ENCODE data around the gene RAP1GAP.
A peak's percentile ranks its signal among the peaks of the same experiment; 100 is the strongest.

The RAP1GAP gene

DNA sequence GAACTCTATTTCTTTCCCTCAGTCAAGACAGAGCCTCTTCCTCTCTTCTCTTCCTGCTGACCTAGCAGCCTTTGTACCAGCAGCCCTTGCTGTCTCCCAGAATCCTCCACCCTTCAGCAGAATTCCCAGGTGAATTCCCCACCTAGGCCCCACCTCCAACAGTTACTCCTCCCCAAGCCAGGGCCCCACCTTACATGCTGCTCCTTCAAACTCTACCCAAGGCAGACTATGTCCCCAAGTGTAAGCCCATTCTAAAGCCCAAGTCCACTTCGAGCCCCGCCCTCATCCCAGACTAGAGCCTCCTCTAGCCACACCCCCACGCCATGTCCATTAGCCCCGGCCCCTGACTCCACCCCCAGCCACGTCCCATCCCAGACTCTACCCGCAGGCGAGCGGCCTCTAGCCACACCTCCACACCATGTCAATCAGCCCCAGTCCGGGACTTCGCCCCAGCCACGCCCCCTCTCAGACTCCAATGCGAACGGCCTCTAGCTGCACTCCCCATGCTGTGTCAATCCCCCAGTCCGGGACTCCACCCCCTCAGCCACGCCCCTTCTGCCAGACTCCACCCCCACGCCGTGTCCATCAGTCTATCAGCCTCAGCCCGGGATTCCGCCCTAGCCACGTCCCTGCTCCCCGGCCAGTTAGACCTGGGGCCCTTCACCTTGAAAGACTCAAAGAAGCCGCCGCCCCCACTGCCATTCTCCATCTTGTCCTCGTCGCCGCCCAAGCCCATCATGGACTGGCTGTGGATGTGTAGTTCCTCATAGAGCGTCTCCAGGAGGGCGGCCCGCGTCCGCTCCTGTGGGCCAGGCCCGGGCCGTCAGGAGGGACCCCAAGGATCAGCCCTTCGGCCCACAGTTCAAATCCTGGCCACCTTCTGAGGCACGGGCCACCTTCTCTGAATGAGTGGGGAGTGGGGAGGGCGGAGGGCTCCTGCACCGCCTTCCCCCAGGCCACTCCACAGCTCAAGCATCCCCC lies 61.3 kb downstream of the RAP1GAP start:
- DNase-seq, result peak; percentile 70

DNA sequence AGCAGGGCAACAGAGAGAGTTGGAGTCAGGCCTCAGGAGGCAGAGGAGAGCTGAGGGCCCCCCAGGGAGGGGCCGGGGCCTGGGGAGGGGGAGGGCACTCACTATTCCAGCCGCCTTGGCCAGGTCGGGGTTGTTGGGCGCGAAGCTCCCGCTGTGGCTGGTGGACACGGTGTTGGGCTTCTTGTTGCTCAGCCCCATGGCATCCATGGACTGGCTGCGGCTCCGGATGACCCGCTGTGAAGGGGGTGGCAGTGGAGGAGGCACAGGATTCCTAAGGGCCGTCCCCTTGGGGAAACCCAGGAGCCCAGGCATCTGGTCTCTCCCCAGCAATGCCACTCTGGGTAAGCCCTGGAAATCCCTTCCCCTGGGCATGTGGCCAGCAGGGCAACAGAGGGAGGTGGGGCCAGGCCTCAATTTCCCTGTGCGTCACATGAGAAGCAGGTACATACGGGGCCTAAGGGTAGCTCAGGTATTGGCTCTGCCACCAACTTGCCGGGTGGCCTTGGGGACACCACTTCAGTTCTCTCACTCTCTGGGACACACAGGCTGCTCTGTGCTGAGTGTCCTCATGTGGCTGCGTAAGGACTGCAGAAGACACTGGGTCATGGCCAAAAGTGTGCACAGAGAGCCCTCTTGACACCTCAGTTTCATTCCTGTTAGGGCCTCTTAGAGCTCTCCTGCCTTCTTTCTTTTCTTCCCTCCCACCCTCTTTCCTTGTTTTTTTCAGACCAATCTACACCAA lies 63.0 kb downstream of the RAP1GAP start:
- no peak for DNase-seq

DNA sequence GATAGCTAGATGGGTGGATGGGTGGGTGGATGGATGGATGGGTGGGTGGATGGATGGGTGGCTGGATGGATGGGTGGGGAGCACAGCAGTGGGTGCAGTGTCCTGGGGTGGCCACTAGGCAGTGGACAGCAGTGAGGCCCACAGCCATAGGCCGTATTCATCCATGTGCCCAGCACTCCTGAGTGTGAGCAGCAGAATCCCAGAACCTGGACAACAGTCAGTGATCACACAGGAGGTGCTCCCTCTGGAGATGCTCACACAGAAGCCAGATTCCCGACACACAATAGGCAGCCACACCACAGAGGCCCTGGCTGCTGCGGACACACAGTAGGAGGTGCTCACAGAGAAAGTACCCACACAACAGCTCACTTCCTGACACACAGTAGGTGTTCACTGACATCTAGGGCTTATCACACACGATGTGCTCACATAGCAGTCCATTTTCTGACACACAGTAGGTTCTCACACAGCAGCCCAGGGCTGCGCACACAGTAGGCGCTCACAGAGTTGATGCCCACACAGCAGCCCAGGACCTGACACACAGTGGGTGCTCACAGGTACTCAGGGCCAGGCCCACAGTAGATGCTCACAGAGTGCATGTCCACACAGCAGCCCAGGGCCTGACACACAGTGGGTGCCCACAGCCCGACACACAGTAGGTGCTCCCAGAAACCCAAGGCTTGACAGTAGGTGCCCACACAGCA lies 64.0 kb downstream of the RAP1GAP start:
- DNase-seq, result no peak

DNA sequence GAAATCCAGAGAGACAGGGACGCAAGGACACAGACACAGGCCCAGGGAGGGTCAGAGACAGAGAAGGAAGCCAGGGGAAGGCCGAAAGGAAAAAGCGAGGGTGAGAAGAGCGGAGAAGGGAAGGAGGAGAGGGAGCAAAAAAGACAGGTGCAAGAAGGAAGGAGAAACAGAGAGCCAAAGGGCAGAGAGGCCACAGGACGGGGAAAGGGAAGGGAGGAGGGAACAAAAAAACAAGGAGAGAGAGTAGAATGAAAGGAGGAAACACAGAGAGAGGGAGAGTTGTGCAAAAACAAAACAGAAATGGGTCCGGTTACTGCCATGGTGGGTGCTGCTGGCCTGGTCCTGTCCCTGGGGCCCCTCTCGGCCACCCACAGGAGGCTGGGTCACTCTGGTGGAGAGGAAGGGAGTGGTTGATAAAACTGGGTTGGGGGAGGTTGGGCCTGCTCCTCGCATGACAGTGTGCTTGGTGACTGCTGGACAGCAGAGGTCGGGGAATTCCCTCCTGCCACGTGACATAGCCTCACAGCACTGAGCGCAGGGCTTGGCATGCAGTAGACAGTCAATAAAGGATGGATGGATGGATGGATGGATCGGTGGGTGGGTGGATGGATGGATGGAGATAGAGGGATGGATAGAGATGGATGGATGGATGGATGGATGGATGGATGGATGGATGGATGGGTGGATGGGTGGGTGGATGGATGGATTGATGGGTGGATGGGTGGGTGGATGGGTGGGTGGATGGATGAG lies 64.8 kb downstream of the RAP1GAP start:
- DNase-seq, result no peak

DNA sequence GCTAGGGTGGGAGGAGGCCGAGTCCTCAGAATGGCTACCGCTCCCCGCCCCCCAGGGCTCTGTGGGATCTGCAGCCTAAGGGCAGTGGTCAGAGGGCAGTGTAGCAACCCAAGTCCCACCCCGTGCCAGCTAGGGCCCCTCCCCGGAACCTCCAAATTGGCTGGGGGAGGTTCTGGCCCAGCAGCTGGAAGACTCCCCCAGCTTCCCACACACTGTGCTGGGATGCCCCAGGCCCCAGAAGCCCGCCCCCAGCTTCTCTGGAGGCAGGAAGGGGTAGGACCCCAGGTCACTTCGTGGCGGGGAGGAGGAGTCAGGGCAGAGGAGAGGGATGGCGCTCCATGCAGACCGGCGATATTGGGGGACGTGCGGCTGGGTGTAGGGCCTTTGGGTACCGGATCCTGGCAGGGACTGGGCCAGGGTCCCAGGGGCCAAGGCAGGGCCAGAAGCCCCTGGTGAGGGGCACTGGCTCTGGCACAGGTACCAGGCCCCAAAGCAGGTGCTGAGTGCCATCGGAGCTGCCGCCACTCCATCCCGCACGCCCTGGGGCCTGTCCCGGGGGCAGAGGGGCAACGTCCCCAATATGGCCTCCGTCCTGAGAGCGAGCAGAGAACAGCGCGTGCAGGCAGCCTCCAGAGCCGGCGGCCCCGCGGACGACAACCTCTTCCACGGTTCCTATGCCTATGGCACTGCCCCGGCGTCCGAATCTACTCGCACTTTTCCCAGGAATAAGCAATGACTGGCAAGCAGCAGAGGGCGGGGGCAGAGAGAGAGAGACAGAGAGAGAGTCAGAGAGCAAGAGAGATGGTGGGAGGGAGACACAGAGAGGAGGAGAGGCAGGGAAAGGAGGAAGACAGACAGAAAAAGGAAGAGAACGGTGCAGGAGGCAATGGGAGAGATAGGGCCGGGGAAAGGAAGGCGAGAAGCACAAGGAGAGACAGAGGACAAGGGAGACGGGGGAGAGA lies 65.7 kb downstream of the RAP1GAP start:
- DNase-seq, result no peak

DNA sequence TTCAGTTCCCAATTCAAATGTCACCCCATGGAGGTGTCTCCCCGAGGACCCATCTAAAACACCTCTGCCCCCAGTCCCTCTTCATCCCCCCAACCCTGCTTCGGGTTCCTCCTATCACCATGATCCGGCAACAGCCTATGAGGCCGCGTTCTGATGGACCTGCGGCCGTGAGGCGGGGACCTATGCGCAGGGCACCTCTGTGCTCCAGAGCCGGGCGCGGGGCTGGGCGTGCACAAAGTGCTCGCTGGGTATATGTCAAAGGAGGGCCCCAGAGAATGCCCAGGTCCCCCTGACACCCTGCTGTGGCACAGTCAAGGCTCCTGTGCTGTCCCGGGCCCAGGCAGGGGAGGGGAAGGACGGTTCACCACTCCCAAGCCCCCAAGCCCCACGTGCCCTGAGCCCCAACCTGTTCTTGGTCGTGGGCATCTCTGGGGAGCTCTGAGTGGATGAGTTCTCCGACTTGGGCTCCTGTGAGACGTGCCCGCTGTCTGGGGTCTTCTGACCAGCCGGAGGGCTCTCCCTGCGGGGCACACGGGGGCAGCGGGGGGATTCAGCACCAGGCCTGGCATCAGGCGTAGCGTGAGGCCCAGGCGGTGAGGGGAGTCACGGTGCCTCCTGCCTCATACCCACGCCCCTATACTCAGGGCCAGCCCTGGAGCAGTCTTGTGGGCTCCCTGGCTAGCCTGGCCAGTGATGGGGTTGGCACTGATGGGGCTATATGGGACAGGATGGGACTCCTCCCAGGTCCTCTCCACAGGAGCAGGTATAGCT lies 67.7 kb downstream of the RAP1GAP start:
- no peak for DNase-seq

DNA sequence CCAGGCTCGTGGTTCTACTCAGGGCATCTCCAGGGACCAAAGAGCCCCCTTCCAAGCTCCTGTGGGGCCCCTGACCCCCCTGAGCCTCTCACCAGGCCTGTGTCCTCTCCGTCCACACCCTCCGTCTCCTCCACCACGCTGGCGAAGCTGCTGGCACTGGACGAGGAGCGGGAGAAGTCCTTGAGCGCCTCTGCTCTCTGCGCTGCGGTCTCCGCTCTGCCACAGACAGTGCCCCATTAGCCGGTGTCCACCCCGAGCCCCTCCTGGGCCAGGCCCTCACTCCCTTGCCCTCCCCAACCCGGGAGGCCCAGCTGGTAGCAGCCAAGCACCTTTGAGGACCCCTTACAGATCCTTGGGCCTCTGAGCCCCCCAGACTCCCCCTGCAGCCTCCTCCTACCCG lies 69.8 kb downstream of the RAP1GAP start:
- no peak for DNase-seq

DNA sequence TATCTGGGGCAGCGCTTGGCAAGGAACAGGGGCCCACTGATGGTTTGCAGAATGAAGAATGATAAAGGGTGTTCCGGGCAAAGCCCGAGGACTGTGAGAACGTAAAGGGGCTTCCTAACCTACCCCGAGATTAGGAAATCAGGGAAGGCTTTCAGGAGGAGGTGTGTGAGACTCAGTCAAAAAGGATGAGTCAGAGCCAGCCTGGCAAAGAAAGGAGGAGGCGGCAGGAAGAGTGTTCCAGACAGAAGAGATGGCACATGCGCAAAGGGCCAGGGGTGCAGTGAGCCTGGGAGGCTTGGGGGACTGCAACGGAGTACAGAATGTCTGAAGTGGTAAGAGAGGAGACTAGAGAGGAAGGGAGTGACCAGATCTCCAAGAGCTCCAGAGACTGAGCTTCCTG lies 70.3 kb downstream of the RAP1GAP start:
- DNase-seq, result no peak

DNA sequence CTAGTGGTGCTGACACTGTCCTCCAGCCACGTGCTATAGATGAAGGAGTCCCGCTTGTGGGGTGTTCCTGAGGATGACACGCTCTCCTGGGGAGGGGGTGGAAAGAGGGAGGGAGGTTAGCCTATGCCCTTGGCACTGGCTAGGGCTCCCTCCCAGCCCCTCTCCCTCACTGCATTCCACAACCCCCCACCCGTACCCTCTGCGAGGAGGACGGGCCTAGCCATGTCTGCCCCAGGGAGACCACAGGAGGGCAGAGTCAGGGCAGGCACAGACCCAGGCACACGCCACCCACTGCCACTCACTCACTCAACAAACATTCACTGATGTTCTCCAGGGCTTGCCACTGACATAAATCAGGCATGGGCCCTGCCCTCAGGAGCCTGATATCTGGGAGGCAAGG lies 70.7 kb downstream of the RAP1GAP start:
- DNase-seq, result no peak

DNA sequence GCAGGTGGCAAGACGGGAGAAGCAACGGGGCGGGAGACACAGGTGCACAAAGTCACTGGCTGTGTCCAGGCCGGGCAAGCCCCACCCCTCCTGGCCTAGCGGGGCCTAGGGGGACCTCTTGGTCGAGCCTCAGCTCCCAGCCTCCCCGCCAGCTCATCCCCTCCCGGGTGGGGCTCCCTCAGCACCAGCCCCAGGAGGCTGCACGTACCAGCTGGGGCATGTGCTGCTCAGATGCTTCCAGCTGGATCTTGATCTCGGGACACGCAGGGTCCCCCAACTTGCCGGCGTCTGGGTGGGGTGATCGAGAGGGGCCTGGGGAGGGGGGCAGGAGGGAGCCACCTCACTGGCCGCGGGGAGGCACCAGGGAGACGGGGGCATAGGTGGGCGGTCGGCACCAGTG lies 71.4 kb downstream of the RAP1GAP start:
- no peak for DNase-seq

DNA sequence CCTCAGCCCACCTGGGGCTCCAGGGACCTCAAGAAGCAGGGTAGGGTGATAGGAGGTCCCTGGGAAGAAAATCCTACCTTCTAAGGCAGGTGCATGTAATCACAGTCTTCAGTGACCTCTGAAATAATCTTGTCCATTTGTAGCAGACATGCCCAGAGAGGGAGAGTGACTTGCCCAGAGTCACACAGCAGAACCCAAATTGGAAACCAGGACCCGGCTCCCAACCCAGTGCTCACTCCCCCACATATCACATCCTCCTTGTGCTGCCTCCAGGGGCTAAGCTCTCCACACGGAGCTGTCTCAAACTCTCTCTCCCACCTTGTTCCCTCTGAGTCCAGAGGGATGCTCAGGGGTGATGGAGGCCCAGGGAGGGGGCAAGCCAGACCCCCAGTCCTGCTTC lies 72.5 kb downstream of the RAP1GAP start:
- DNase-seq, result no peak

DNA sequence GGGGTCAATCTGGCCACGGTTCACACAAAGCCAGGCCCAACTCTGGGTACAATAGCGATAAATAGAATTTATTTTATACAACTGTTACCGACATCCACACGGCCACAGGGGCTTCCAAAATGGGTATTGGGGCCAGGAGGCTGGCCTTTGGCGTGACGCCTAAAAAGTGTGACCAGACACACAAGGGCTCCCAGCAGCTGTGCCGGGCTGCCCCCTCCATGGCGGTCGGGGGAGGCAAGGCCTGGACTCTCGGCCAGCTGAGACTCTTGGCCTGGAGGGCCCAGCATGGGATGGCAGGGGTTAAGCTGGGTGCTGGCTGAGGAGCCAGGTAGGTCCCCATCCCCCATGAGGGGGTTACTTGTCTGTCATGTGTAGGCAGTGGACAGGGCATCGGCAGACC lies 73.0 kb downstream of the RAP1GAP start:
- no peak for DNase-seq

DNA sequence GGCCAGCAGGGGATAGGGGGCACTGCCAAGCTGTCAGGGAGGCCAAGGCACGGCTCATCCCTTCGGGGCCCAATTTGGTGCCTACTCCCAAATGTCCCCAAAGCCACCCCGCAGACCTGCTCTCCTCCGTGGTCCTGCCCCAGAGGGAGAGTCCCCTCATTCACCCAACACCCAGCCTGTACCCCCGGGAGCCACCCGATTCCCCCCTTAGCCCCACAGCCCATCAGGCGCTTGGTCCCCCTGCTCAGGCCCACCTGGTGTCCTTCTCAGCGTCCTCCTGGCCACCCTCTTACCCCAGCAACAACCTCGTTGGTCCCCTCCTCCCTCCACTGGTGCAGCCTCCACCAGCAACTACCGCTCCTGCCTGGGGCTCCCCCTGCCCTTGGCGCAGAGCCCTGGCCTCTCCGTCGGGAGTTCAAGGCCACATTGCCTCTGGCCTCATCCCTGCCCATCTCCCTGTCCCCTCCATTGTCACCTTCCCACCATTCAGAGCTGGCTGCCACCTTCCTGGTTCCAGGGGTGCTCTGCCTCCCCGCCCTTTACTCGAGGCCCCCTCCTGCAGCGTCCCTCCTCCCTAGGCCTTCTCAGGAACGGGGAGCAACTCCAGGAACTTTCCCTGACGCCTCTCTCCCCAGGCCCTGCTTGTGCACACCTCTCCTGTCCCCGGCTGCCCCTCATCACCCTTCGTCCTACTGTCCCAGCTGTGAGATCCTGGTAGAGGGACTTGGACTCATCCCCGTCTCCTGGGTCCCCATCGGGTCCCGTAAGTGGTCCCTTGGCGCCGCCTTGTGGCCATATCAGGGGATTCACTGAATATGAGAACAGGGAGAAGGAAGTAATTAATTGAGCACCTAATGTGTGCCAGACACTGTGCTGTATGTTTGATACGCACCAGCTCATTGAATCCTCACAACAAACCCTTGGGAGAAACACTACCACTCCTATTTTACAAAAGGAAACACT lies 73.9 kb downstream of the RAP1GAP start:
- peak; percentile 73 for DNase-seq

DNA sequence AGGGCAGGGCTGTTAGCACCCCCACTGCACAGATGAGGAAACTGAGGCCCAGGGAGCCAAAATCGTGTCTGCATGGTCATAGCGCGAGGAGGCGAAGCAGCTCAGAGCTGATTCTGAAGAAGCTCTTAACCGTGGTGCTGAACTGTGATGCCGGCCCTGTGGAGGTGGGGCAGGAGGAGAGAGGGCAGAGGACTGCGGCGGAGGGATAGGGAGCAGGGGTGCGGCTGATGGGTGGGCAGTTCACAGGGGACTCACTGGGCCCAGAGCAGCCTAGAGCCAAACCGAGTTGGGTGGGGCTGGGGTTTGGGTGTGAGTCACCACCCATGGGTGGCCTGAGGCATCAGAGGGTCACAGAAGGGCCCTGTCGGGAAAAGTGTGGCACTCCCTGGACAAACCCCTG lies 74.7 kb downstream of the RAP1GAP start:
- no peak for DNase-seq

DNA sequence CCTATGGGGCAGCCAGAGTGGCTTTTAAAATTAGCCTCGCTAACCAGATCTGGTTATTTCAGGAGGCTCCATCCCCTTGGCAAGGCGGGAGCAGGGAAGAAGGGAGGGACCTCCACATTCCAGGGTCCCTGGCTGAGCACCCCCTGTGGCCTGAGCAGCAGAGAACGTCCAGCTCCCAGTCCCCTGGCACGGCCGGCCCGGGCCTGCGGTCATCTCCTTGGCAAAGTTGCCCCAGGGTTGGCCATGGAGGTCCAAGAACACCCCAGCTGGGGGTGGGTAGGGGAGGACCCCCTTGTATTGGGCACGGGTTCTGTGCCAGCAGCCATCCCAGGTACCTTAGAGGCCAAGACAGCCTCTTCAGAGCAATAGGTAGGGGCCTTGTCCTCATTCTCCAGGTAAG lies 75.9 kb downstream of the RAP1GAP start:
- DNase-seq, result no peak

DNA sequence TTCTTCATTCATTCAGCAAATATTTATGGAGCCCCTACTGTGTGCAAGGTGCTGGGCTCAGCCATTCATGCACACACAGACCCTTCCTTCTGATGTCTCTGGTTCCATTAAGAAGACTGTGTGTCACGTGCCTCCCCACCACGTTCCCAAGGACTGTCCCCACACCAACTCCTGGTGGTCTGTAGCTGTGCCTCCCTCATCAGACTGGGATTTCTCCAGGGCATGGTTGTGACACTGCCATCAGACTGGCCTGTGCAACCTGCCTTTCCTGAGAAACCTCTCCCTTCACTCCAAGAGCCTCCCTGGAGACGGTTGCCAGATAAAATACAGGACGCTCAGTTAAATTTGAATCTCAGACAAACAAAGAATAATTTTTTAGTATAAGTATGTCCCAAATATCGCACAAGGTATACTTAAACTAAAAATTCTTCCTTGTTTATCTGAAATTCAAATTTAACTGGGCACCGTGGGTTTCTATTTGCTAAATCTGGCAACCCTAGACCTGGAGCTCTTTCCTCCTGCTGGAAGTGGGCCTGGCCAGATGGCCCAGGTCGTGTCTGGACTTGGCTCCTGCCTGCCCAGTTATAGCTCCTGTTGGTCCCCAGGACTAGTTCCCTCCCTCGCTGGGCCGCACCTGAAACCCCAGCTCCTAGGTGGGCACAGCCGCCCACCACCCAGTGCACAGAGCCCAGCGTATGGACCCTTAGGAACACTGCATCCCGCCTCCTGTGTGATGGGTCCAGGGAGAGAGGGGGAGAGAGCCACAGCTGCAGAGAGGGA lies 76.9 kb downstream of the RAP1GAP start:
- DNase-seq, result no peak

DNA sequence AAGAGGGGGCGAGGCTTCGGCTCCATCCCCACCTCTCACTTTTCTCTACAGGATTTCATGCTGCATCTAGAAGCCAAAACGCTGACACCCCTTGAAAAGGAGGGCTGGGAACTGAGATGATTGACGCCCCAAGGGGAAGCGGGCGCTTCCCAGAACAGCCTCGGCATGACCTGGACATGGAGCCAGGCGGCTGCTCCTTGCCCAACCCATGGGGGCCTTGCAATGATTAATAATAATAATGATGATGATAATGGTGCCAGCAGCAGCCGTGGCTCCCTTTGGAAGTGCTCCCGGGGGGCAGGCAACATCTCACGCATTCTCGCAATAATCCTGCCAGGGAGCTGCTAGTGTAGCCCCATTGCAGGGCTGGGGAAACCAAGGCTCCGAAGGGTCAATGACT lies 78.2 kb downstream of the RAP1GAP start:
- no peak for DNase-seq

DNA sequence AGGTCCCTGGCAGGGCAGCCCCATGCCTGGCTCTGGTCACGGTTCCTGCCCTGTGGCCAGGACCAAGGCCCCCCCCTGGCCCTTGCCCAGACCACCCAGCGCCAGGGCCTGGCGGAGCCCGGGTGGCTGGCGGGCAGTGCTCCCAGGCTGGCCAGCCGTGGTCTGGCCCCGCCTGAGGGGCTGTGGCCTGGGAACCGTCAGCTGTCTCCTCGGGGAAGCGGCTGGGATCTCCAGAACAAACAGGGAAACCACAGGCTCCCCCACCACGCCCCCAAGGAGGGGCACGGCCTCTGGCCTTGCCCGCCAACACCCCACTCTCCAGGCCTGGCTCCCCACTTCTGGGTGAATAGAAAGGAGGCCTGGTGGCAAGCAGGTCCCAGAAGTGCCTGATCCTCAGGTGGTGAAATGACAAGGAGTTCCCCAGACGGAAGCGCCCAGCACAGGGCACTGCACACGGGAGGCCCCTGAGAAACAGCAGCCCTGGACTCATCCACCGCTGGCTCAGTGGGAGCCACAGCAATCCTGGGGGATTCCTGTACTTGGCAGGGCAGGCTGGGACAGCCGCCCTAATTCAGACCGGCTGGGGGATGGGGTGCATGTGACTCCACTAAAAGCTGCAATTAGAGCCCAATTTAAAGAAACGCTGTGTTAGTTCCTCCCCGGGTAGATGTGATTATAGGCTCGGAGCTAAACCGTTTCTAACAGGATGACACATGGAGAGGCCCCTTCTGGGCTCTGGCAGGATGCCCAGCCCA lies 78.9 kb downstream of the RAP1GAP start:
- no peak for DNase-seq
